GM19025 (cell line): ENCODE data around the gene ASB13.

Experiments used
- ATAC-seq: cut with Tn5 transposase; IDR thresholded peaks from one replicate; pipeline ENCODE4 v1.9.1; 2021; ENCODE audit warnings: mild to moderate bottlenecking, low read depth, moderate library complexity; ENCODE audit not compliant: unreplicated experiment

ASB13 gene

DNA sequence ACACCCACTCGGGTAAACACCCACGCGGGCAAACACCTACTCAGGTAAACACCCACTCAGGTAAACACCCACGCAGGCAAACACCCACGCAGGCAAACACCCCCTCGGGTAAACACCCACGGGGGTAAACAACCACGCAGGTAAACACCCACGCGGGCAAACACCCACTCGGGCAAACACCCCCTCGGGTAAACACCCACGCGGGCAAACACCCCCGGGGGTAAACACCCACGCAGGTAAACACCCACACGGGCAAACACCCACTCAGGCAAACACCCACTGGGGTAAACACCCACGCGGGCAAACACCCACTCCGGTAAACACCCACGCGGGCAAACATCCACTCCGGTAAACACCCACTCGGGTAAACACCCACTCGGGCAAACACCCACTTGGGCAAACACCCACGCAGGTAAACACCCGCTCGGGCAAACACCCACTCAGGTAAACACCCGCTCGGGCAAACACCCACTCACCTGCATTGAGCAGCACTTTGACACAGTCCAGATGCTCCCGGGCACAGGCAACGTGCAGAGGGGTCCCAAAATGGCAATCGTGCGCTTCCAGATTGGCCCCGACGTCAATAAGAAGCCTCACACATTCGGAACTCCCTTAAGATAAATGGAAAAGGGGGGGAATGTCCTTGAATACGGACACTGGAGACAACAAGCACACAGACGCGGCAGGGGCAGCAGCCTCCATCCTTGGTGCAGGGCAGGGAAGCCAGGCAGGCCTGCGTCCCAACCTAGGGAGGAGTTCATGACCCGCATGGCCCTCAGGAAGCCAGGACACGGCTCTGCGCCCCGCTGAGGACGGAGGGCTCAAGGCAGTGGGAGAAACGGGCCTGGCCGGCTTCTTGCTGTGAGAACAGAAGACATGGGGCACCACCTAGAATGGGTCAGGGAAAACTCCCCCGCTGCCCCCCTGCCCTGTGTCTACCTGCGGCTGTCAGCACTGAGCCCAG lies 17.6 kb downstream of the ASB13 start:
- ATAC-seq, result no peak

DNA sequence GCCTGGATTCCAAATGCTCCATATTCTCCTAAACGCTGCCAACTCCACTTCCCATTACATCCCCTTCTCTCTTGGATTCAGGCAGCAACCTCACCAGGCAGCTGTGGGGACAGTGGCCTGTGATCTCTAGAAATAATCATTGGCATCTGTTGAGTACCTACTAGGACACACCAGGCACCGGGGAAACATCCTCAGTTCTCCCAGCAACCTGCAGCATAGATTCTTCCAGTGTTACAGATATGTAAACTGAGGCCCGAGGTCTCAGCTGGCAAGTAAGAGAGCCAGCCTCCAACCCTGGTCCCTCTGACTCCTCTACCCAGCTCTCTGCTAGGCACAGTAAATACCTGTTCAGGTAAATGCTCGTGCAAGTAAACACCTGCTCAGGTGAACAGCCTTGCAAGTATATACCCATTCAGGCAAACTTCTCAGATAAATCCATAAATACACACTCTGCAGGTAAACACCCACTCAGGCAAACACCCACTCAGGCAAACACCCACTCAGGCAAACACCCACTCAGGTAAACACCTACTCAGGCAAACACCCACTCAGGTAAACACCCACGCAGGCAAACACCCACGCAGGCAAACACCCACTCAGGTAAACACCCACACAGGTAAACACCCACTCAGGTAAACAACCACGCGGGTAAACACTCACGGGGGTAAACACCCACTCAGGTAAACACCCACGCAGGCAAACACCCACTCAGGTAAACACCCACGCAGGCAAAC lies 18.7 kb downstream of the ASB13 start:
- ATAC-seq, result no peak

DNA sequence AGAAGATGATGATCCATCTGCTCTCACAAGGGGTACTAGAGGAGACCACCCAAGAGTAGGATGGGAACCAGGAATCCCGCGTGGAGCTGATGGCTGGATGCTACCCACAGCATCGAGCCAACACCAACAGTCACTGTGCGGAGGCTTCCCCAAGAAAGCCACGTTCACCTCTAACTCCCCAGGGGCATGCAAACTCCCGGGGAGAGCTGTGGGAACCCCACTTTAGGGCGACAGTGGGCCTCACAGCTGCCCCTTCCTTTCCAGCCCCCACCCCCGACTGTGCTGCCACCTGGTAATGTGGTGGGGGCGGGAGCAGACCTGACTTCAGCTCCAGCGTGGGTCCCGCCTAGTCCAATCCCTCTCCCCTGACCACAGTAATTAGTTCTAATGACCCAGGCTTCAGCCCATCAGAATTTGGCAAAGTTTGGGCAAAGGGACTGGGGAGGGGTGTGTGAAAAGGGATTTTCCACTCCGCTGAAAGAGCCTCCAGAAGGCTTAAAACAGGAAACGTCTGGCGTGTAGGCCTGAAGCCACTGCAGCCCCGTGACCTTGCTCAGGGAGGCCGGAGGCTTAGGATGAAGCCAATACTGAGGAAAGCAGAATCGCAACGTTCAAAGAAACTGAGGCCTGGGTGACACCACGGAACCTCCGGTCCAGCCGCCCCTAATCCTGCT lies 20.3 kb downstream of the ASB13 start:
- no peak for ATAC-seq

DNA sequence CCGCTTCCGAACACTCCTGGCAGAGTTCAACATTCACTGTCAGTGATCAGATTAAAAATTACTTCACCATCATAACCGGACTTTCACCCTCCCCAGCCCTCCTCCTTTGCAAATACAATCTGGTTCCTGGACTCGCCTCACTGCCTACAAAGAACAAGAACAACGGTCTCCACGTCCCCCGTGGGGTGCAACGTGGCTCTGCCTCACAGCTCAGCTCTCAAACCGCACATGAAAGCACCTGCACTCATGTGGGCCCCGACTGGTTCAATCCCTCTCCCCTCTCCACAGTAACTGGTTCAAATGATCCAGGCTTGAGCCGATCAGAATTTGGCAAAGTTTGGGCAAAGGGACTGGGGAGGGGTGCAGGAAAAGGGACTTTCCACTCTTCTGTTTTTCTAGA lies 21.0 kb downstream of the ASB13 start:
- ATAC-seq, result no peak

DNA sequence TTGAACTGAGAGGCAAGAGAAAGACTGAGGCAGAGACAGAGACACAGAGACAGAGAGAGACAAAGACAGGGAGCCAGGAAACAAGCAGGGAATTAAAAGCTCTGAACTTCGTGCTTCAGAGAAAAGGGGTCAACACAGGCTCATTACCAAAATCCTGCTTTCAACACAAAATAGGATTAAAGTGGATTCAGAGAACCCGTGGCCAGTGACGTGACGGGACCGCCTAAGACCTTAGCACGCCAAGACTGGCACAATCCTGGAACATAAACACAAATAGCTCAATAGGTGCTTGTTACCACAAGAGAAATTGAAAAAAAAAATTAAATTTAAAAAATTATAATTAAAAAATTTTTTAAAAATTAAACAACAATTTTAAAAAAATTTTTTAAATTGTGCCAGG lies 21.5 kb downstream of the ASB13 start:
- no peak for ATAC-seq

DNA sequence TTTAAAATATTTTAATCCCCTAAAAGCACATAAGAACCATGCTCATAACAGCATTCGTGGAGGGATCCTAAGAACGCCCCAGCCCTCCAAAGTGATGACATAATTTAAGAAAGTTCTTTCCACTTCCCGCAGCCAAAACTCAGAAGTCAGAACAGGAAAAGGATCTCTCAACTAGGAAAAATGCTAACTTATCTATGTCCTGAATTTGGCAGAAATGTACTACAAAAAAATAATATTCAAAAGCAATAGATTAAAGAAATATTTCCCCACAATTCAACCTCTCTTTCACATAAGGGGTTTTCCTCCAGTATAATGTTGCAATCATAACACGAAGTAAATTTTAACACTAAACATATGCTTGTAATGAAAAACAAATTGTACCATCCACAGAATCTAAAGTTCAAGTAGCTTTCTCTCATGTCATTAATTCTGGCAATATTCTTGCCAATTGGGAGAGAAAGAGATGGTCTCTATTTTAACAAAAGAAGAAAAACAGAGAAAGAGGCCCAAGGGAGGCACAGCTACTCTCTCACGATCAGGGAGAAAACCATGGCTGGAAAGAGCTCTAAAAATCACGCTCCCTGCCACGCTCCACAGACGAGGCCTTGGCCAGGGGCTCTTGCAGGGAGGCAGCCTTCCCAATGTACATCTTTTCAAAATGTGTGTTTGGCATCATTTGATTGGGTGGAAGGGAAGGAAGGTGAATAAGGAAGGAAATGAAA lies 22.9 kb downstream of the ASB13 start:
- ATAC-seq, result no peak

DNA sequence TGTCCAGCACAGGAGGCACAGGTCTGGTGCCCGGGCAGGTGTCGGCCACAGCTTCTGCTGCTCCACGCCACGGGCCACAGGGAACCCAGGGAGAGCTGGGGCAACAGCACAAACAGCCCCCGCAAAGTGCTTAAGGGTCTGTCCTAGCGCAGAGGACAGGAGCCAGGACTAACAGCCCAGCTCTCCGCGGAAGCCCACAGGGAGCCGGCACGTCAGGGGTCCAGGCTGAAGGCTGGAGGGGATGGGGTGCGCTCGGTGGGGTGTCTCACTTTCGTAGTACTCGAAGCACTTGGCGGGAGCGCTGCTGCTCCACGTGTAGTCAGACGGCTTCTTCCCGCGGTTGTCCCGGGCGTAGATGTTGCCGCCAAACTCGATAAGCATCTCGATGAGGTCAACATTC lies 24.9 kb downstream of the ASB13 start:
- ATAC-seq, result no peak

DNA sequence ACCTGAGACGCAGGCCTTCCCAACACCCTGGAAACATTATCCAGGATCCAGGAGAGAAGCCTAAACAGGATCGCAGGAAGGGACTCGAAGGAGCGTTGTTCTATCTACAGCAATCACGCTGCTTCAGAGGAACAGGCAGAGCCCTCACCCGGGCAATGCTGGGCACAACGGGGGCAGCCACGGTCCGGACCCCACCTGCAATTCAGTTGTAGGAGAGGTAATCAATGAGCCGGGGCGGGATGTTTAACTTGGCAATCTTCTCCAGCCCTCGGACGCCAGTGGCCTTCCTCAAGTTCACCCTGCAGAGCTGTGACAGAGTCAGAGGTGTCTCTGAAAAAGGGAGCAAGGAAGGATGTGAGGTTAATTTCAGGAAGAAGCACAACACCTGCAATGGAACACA lies 25.9 kb downstream of the ASB13 start:
- ATAC-seq, result no peak

DNA sequence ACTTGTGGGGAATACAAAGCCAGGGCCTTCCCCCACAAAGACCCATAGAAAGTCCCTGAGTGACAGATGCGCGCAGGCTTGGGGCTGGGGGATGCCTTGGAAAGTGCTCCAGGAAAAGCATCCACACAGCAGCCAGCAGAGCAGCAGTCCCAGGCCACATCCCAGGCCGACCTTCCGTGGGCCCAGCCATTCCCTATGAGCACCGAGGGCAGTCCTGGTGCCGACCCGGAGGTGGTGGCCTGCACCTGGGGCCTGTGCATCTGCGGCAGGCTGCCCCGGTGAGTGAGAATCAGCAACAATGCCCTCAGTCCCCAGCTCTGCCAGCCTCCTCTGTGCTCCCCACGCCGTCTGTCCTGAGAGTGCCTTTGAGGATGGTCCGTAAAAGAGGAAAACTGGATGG lies 26.4 kb downstream of the ASB13 start:
- no peak for ATAC-seq

DNA sequence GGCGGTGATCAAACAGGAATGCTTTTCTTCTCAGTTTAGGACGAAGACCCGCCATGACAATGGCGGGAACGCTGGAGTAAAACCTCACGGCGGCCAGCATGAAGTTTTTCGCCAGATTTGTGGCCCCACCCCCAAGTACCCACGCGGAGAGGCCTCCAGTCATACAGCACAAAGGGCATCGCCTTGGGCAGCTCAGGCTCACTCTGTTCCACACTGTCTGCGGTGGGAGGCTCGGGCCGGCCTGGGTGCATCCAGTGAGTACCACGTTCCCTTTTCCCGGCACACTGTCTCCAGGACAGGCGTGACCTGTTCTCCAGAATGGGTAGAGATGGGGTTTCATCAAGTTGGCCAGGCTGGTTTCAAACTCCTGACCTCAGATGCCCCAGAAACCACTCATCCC lies 27.3 kb downstream of the ASB13 start:
- no peak for ATAC-seq

DNA sequence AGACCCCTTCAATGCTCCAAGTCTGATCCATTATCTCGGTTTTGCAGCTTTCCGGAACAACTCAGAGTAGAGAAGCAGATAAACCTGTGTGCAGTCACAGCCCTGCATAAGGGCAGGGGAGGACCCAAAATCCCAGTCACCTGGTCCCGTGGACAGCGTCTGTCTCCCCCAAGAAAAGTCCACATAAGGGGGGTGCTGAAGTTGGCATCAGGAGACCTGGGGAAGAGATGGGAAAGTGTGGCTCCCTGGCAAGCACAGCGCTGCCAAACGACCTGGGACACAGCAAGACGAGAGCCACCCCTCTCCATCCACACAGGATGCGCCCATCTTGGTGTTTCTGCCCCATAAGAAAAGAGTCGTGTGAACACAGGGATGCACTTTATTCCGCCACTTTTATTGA lies 27.9 kb downstream of the ASB13 start:
- ATAC-seq, result no peak

DNA sequence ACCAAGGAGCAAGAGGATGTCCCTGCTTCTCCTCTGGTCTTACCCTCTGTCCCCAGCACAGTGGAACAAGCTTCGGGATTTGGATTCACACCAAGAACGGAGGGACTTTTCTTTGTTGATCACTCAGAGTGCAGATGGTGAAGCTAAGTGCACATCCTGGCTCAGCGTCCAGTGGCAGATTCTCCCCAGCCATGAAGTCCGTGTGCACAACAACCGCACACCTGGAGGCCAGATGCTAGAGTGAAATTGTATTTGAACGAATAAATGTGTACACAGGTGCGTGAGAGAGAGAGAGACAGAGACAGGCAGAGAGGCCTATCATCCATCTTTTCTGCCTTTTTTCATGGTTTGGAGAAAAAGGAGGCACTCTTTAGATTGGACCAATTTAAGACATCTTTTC lies 31.5 kb downstream of the ASB13 start:
- no peak for ATAC-seq

DNA sequence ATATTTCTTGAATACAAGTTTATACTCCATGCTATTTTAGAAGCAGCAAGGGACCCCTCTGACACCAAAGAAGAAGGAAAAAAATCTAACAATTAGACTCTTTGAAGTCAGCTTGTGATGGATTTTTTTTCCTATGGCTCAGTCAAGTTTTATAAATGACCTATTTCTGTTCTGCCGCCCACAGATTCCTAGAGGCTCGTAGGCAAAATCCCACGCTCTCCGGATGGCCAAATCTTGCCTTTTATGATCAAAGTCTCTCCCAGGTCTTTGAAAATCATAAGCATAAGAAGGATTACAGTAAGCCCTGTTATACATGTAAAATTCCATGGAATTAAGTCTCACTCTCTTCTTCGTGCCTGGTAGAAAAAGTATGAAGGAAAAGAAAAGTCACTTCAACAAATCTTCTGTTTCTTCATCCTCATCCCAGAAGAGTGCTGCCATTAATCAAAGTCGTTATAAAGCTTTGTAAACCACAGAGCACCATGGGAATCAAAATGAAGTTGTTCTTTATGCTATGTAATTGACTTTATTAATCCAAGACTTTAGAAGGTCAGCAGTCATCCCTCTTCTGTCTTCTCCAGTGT lies 33.1 kb downstream of the ASB13 start:
- ATAC-seq, result no peak

DNA sequence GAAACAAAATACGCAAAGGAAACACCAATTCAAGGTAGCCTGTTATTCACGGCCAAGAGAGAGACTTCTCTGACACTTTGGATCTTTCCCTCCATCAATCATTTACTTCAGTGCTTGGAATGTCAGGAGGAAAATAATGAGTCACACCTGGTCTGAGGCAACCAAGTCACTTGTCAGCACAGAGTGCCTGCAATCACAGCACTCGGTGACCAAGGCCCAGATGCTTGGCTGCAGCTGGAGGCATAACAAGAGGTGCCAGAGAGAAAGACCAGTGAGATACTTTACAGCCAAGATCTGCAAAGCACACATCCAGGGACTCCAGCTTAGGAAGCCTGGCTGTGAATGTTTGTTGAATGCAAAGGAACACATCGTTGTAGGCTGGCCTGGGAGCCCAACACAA lies 33.9 kb downstream of the ASB13 start:
- no peak for ATAC-seq

DNA sequence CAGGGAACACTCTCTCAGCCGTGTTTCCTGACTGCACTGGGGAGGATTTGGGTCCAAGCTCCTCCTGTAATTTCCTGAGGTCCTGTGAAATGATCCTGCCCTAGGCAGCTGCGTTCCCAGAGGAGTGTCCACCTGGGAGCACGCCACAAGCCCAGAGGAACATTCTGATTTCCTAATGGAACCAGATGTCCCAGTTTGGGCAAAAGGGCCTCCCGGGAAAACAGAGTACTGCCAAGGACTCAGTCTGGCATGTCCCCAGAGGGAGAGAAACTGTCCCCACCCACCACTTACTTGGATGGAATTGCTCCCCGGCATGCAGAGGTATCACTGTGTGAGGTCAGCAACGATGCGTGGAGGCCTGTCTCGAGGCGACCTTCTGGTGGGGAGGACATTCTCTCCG lies 34.5 kb downstream of the ASB13 start:
- ATAC-seq, result no peak

DNA sequence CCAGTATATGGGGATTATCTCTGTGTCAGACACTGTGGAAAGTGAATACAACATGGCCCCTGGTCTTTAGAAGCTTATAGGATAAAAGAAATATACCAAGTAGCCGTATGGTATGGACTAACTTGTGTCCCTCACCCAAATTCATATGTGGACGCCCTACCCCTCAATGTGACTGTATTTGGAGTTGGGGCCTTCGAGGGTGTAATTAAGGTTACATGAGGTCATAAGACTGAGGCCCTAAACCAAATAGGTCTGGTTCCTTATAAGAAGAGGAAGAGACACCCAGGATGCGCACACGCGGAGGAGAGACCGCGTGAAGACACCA lies 36.3 kb downstream of the ASB13 start:
- ATAC-seq, result no peak

DNA sequence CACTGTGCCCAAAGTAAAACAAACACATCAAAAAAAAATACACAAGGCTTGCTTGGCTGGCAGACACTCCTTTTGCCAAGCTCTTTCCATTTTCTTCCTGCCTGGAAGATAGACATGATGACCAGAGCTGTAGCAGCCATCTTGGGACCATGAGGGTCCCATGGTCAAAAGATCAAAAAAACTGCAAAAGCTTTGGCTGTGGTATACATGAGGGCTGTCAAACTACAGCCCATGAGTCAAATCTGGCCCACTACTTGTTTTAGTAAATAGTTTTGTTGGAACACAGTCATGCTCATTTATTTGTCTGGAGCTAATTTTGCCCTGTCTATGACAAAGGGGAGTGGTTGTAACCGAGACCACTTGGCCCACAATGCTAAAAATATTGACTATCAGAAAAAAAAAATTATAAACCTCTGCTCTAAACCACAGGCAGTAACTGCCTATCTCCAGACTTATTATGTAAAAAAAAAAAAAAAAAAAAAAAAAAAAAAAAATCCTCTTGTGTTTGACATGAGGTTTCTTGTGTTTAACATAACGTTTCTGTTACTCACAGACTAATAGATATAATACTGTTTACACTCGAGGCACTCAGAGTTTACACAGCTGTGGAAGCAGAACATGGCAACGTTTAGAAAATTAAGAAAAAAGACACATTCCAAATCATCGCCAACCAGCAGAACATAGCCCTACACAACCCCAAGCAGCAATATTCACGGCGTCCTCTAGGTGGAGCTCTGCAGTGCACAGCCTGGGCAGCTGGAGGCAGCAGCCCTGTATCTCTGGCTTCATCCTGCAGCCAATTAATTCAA lies 36.9 kb downstream of the ASB13 start:
- ATAC-seq, result no peak

DNA sequence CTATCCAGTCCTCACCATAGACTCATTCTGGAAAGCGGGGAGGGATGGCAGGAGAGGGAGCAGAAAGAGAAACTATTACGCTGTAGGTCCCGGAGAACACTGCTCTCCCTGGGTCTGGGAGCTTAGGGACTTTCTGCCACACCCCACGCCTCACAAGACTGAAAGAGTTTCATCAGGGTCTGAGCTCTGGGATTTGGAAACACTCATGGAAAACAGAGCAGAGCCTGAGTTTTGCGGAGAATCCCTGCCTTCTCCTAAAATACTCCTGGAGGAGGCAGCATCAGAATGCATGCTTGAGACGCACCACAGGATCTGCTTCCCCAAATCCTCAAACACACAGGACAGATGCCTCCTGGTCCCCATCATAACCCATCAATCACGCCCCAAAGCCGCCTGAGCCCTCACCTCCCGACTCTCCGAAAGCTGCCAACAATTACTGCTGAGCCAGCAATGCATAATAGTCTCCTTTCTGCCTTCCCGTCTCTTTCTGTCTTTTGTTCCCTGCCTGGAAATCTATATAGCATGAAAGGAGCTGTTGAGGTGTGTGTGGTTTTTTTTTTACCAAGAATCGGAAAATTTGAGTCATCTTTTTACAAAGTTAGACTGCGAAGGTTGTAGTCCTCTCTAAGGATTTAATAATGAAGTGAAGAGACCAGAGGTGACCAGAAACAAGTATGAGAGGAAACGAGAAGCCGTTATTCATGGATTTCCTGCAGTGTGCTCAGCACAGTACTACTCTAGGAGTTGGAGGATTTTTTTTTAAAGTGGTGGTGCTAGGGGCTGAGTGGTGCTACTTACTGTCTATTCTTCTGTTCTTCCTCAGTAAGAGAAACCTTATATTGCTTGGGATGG lies 37.7 kb downstream of the ASB13 start:
- no peak for ATAC-seq
